Cardiac fibroblast (primary cell): ENCODE data around the gene ALK.

Experiments
- DNase-seq, 2 donors: peaks; one replicate each; pipeline versions ENCODE4 v3.0.0 to v3.0.0-alpha.2; 2010; ENCODE audit warnings: low read depth in 2 of 2
- H3K4me3 ChIP-seq, 2 donors: replicated peaks in 1 of 2; 1 replicate in 1 of 2; 2 replicates in 1 of 2; pipeline ENCODE4 v1.5.1; 2011; ENCODE audit warnings: low read depth in 2 of 2, low read length in 2 of 2, mild to moderate bottlenecking in 2 of 2, moderate library complexity in 1 of 2
- CTCF ChIP-seq: IDR thresholded peaks from one replicate; pipeline ENCODE4 v1.5.1; 2011; ENCODE audit warnings: low read depth, mild to moderate bottlenecking, low read length, inconsistent platforms

ALK gene

DNA sequence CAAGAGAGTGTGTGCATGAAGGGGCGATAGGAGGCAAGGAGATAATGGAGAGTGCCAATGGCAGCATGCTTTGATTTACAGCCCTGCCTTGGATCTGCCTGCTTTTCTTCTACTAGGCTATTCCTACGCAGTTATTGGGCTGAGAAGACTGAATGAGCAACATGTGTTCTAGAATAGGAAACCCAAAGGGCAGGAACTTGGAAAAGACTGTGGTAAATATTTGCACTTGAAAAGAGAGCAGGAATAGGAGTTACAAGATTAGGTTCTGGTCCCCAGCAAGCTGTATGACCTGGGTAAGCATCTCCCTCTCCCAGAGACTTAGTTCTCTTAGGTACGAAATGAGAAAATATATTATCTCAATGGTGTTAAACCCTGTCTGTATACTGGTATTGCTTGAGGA is 438.5 kb downstream of the ALK start:
- DNase-seq: no peak
- no peak overlapping the region for H3K4me3 ChIP-seq
- no peak for TF ChIP-seq CTCF

GRCh38 chr2:29482348-29482747 is 439.0 kb downstream of the ALK start:
- TF ChIP-seq CTCF: no peak
- no peak for DNase-seq
- no peak overlapping the region for H3K4me3 ChIP-seq

DNA sequence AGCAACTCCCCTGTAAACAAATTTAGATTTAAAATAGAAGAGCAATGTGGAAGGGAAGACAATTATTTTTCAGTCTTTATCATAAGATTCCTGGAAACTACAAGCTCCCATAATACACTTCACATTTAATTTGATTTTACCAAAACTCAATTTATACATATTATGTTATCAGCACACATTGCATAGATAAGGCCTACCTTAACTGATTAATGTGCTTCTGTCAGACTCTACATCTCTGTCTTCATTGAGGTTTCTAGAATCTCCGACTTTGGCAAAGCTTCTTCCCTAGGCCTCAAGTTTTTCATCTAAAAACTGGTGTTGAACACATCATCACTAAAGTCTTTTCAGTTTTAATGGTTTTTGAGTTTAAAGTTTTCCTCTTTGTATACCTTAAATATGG is 440.1 kb downstream of the ALK start:
- no peak for DNase-seq
- no peak for TF ChIP-seq CTCF
- no peak overlapping the region for H3K4me3 ChIP-seq

DNA sequence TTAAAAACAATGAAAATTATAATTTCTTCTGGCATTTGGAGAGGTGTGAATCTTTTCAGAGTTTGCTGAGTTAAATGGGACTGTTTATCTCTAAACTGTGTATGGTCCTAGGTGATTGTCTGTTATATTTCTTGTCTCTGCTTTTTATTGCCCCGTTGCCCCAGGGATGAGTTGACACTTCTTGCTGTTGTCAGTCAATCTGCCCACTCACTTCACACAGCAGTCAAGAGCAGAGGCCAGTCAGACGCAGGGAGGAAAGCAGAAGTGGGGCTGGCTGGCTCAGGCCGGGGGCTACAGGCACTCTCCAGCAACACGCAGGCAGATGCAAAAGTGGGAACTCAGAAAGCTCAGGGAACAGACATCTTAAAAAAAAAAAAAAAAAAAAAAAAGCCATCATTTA is 441.0 kb downstream of the ALK start:
- no peak for TF ChIP-seq CTCF
- H3K4me3 ChIP-seq: no peak overlapping the region
- DNase-seq: no peak

DNA sequence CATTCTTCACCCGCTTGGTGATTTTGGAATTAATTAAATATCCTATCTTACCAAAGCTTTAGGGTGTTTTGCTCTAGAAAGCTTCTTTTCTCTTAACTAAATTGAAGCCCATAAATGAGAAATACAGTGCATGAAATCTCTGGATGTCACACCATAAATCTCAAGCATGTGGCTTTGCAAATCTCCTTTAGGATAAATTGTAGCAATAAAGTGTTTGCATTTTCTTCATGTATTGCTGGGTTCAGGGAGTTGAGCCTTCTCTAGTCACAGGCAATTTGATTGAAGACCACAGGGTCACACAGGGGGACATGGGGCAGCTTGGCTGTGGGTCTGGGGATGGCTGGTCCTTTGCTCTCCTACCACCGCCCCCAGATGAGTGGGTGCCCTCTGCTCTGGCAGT is 442.0 kb downstream of the ALK start:
- no peak for DNase-seq
- H3K4me3 ChIP-seq: no peak overlapping the region
- no peak for TF ChIP-seq CTCF

- DNase-seq: no peak
- TF ChIP-seq CTCF: no peak
- no peak overlapping the region for H3K4me3 ChIP-seq
Observed at GRCh38 chr2:29478641-29479040, 442.7 kb downstream of the ALK start.

GRCh38 chr2:29477186-29477585 is 444.2 kb downstream of the ALK start:
- H3K4me3 ChIP-seq: no peak overlapping the region
- no peak for TF ChIP-seq CTCF
- no peak for DNase-seq
